ENCODE measurements around the gene SRSF6. TPM values are rescaled to one million over a fixed set of nuclear protein-coding genes. Genes with fewer than 3 reads are reported as not detected.

The SRSF6 gene
- total and polyA plus RNA-seq, 2 of the 4 experiments (the other 2 are of a cell fraction): 72.4 to 134 TPM

GRCh38 chr20:43433250-43433854 is 24.3 kb upstream of the SRSF6 start:
- H3K4me3 ChIP-seq (ENCODE audit: insufficient read depth, low read depth, low read length): no peak overlapping the region
- H3K4me2 ChIP-seq (ENCODE audit: low read depth, low read length): no peak overlapping the region
- H4K5ac ChIP-seq (ENCODE audit: low read depth, low read length): no peak overlapping the region
- BruUV-seq (replicated peaks): no TSS peak
- in situ Hi-C loops (cut with MboI; ENCODE audit: low sequenced_read_pairs): no loop called here
- 44 to 100% methylated on average over 2 to 3 of the region's 4 CpGs for WGBS, 2 experiments (ENCODE audit: extremely low coverage in 2 of 2, insufficient read length in 1 of 2)
- H3K27ac ChIP-seq (ENCODE audit: insufficient read depth, low read length): no peak overlapping the region
- H3K9me1 ChIP-seq (ENCODE audit: insufficient read depth, low read length): no peaks in the 10 kb centered on the region
- no peak overlapping the region for H2BK120ac ChIP-seq (ENCODE audit: low read depth, low read length)
- H3K56ac ChIP-seq (ENCODE audit: extremely low read depth, insufficient read depth, low read length): no peak overlapping the region
- H3K4me1 ChIP-seq (ENCODE audit: control insufficient read depth, insufficient read depth, low read length): no peaks in the 10 kb centered on the region
- H2AFZ ChIP-seq (replicated peaks; ENCODE audit: low read length, poor library complexity): no peak overlapping the region
- dilution Hi-C loops (cut with HindIII; ENCODE audit: low sequenced_read_pairs, unreplicated experiment): no loop called here
- POLR2A ChIA-PET (ENCODE audit: unreplicated experiment): no interaction called here
- no peak overlapping the region for H2BK20ac ChIP-seq (ENCODE audit: low read depth, low read length)
- no peak for DNase-seq
- H3K9me3 ChIP-seq (ENCODE audit: control insufficient read depth, insufficient read depth, low read length): no peaks in the 10 kb centered on the region
- no peaks in the 10 kb centered on the region for H3K79me1 ChIP-seq (ENCODE audit: low read depth in 1 of 2, low read length in 2 of 2)
- H3K4ac ChIP-seq (ENCODE audit: low read depth, low read length): no peak overlapping the region
- no peak overlapping the region for H4K8ac ChIP-seq (ENCODE audit: low read depth in 2 of 2, low read length in 2 of 2)
- no peak overlapping the region for H3K9ac ChIP-seq (ENCODE audit: low read depth, low read length)
- intact Hi-C loops (cut with micrococcal nuclease): no loop called here
- TF ChIP-seq BHLHE40 (IDR thresholded peaks at IDR 0.05; ENCODE audit: low read depth, low read length) (no peak), ELK1 (IDR thresholded peaks at IDR 0.05; ENCODE audit: borderline replicate concordance, low read depth, low read length) (no peak)
- CTCF ChIA-PET: no interaction called here
- H3K14ac ChIP-seq (replicated peaks; ENCODE audit: low read depth, low read length): no peak overlapping the region
- H3K36me3 ChIP-seq (ENCODE audit: control insufficient read depth, insufficient read depth, low read length): no peaks in the 10 kb centered on the region
- no peak overlapping the region for H3K23ac ChIP-seq (ENCODE audit: low read depth, low read length)
- peaks cover 6% of the 10 kb centered on the region for H3K27me3 ChIP-seq (ENCODE audit: control insufficient read depth, insufficient read depth, low read length)
- no peak overlapping the region for H2AK5ac ChIP-seq (ENCODE audit: low read depth, low read length)
- H4K91ac ChIP-seq (ENCODE audit: insufficient read depth, low read depth, low read length): no peak overlapping the region
- no peak overlapping the region for H2BK5ac ChIP-seq (ENCODE audit: low read depth, low read length, poor library complexity, severe bottlenecking)
- ATAC-seq (ENCODE audit: low read depth): no peak
- no peak overlapping the region for H3K18ac ChIP-seq (ENCODE audit: low read depth, low read length)
- no peak overlapping the region for H2BK15ac ChIP-seq (ENCODE audit: low read depth, low read length)
- no peak overlapping the region for H2AK9ac ChIP-seq (replicated peaks; ENCODE audit: low read depth, low read length, poor library complexity)
- no peaks in the 10 kb centered on the region for H4K20me1 ChIP-seq (ENCODE audit: insufficient read depth, low read length)
